Activated T-cell treated with anti-CD3 and anti-CD28 coated beads, Interleukin-2, amount 50 U/mL, for 4 hours (primary cell): Measurements from ENCODE around the gene CDC7. TPM values are rescaled to one million over a fixed set of nuclear protein-coding genes. Genes with fewer than 3 reads are reported as not detected.

Experiments
- ATAC-seq, 2 donors: fragments of 200-7000 bp; cut with Tn5 transposase; one replicate each; pipeline ENCODE4 v1.10.0; 2021
- DNase-seq: peaks from one replicate; pipeline ENCODE4 v3.0.0-alpha.2; 2020
- H3K27me3 Mint-ChIP-seq: one replicate; pipeline ENCODE4 v1.8.0; 2021; ENCODE audit warnings: low read depth, mixed read lengths
- H3K36me3 Mint-ChIP-seq: one replicate; pipeline ENCODE4 v1.8.0; 2022; ENCODE audit warnings: mixed read lengths; ENCODE audit not compliant: insufficient read depth
- H3K4me1 Mint-ChIP-seq: one replicate; pipeline ENCODE4 v1.8.0; 2021; ENCODE audit warnings: low read depth, mixed read lengths
- H3K4me3 Mint-ChIP-seq: one replicate; pipeline ENCODE4 v1.8.0; 2021; ENCODE audit warnings: mild to moderate bottlenecking, moderate library complexity, mixed read lengths
- H3K9me3 Mint-ChIP-seq: one replicate; pipeline ENCODE4 v1.8.0; 2021; ENCODE audit warnings: mixed read lengths
- total RNA-seq, 3 donors: library from RNA; stranded (reverse); gene quantifications; one replicate each; pipeline ENCODE4 v1.2.1, GENCODE V29; 2021

Gene CDC7
- total RNA-seq, 3 donors from 2014 or later: 11.1 to 20.1 (median 16.6) TPM

DNA sequence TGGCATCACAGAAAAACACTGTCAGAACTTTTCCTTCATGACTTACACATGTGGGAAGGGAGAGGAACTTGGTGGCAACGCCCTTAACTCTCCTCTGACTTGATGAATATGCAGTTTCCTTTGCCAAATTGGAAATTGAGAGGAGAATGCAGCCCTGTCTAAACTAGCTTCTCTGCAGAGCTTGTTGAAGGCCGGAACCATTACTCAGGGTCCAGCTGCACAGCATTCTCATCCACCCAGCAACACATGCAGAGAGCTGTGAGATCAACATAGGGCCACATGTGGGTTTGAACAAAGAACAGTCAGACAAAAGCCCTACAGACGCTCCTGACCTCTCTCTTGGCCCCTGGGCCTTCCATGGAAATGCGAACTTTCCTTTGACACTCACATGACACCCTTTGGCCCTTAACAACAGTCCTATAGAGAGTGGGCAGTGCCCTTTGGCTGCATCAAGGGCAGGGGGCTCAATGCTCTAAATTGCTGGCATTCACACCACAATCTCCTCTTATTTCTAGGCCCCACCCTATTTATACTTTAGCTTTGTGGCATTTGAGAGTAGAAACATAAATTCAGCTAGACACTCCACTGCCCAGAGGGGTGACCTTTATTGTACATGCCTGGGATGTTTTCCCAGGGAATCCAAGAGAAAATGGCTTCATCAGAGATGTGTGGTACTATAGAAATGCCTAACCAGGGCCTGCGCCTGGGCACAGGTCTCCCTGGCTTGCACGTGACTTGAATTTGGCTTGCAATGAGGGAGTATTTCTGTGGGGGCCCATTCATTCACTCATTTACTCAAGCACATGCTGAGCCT lies 64.4 kb downstream of the CDC7 start:
- ATAC-seq (no peak), DNase-seq (no peak)
- Mint-ChIP-seq H3K4me3 (no peak overlapping the region), H3K4me1 (peaks cover 30% of the 10 kb centered on the region), H3K36me3 (peaks cover 3% of the 10 kb centered on the region), H3K9me3 (peaks cover 6% of the 10 kb centered on the region), H3K27me3 (no peaks in the 10 kb centered on the region)

DNA sequence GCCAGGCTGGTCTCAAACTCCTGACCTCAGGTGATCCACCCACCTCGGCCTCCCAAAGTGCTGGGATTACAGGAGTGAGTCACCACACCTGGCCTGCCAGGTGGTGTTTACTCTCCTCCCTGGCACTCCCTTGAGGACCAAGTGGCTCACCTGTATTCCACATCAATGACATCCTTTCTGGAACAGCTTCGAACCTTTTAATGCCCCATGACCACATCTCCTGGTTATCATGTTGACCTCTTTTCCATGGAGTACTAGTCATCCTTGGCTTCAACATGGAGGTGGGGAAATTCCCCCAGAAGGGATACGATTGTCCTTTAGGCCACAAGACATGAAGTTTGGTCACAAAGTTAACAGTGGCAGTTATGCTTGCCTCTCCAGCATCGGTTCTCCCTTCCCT lies 66.9 kb downstream of the CDC7 start:
- Mint-ChIP-seq H3K9me3 (peaks cover 6% of the 10 kb centered on the region), H3K4me1 (peaks cover 25% of the 10 kb centered on the region), H3K36me3 (peaks cover 3% of the 10 kb centered on the region), H3K27me3 (no peaks in the 10 kb centered on the region), H3K4me3 (no peak overlapping the region)
- no peak for ATAC-seq
- no peak for DNase-seq

DNA sequence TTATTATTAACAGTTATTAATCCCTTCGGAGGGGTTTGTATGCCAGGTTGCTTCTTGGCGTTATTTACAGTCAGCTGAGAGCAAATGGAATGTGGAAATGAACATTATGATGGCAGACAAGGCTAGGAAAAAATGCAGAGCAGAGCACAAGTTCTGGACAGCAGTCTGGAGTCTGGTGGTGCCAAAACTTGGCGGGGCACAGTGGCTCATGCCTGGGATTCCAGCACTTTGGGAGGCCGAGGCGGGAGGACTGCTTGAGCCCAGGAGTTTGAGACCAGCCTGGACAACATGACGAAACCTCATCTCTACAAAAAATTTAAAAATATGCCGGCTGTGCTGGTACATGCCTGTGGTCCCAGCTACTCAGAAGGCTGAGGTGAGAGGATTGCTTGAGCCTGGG lies 67.6 kb downstream of the CDC7 start:
- peaks cover 6% of the 10 kb centered on the region for H3K9me3 Mint-ChIP-seq
- H3K27me3 Mint-ChIP-seq: no peaks in the 10 kb centered on the region
- H3K36me3 Mint-ChIP-seq: peaks cover 3% of the 10 kb centered on the region
- H3K4me1 Mint-ChIP-seq: peaks cover 25% of the 10 kb centered on the region
- no peak for ATAC-seq
- no peak overlapping the region for H3K4me3 Mint-ChIP-seq
- no peak for DNase-seq

DNA sequence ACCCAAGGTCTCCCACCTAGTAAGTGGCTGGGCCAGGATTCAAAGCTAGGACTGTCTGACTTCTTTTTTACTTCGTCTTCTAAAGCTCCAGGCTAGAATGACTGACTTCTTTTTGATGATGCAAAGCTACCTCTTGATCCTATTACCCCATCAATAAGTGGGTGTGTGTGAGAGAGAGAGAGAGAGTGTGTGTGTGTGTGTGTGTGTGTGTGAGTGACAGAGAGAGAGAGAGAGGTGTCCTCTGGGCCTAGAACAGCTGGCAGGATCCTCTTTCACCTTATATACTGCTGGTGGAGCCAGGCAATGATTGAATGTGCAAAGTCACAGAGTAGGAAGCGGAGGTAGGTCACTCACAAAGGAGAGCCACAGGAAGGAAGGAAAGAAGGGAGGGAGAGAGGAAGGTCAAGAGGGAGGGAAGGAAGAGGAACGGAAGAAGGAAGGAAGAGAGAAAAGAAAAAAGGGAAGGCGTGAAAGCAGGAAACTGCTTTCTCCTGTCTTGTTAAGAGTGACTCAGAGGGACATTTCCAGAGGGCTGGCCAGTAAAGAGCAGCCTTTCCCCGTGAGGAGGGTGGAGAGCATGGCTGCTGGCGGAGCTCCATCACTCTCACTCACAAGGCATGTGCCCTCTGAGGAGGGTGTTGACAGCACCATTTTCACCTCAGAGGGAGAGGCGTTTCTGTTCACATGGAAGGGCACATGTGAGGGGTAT lies 68.9 kb downstream of the CDC7 start:
- Mint-ChIP-seq H3K4me3 (no peak overlapping the region), H3K9me3 (no peaks in the 10 kb centered on the region), H3K27me3 (no peaks in the 10 kb centered on the region), H3K36me3 (no peaks in the 10 kb centered on the region), H3K4me1 (peaks cover 19% of the 10 kb centered on the region)
- DNase-seq (no peak), ATAC-seq (peak; percentile 75 to 85)

DNA sequence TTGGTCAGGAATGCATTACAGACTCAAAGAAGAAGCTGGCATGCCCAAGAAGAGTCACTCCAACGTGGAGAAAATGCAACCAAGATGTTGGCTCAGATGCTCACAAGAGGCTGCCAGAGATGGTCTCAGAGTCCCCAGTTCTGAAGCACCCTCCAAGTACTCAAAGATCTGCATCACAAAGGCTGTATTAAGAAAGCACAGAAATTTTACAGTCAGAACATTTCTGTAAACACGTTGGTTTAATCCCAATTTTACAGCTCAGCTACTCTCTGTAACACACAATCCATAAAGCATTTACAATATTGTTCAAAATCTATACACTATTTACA lies 69.4 kb downstream of the CDC7 start:
- Mint-ChIP-seq H3K4me1 (peaks cover 18% of the 10 kb centered on the region), H3K27me3 (no peaks in the 10 kb centered on the region), H3K36me3 (no peaks in the 10 kb centered on the region), H3K9me3 (no peaks in the 10 kb centered on the region), H3K4me3 (no peak overlapping the region)
- ATAC-seq: no peak
- no peak for DNase-seq

DNA sequence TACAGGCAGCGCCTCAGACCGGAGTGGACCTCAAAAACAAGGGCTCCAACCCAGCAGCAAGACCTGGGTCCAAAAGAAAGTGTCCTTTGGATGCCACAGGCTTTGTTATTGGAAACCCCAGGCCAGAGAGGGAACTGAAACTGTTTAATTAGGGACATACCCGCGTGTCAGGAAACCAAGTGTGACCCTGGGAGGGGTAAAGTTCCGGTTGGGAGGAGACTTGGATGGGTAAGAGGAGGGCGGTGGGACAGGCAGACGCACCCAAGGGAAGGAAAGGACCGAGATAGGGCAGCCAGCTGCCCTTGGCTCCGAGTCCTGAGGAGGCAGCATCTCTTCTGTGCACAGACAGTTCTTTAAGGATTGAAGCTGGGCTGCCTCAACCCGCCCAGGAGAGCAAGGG lies 71.4 kb downstream of the CDC7 start:
- H3K27me3 Mint-ChIP-seq: no peaks in the 10 kb centered on the region
- no peak overlapping the region for H3K4me3 Mint-ChIP-seq
- no peaks in the 10 kb centered on the region for H3K36me3 Mint-ChIP-seq
- DNase-seq (no peak), ATAC-seq (no peak)
- H3K9me3 Mint-ChIP-seq: no peaks in the 10 kb centered on the region
- peaks cover 33% of the 10 kb centered on the region for H3K4me1 Mint-ChIP-seq

Other genes with a start within 250 kb of the CDC7 start
- gene HFM1, start 96.0 kb upstream of the CDC7 start, total RNA-seq: under 1 TPM in 2 of 3 donors, not detected in 1; 0.10 to 0.11 TPM